ENCODE measurements around the gene TMEM220. TPM values are rescaled to one million over a fixed set of nuclear protein-coding genes. Genes with fewer than 3 reads are reported as not detected.

The TMEM220 gene
- total RNA-seq, 1 donor, result 3.3 TPM

DNA sequence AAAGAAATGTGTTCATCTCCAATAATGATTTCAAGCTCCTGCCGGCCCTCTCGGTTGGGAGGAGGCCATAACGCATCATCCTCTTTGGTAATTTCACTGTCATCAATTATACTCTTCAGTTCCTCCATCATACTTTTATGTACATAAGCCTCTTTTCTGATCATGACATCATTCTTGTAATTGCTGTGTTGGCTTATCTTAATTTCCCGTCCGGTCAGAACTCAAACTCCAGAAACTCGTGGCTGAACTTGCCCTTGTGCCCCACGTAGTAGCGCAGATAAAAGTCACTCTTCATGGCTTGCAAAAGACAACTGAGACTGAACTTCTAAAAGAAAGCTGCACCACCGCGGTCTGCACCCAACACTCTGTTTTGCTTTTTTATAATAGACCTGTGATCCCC, 13.6 kb downstream of the TMEM220 start:
- Histone ChIP-seq H3K4me2 (ENCODE audit: insufficient read depth, low read length) (no peak overlapping the region), H3K27ac (ENCODE audit: low read depth, low read length) (no peak overlapping the region), H3K4me1 (ENCODE audit: insufficient read depth, low read length) (no peaks in the 10 kb centered on the region), H3K27me3 (ENCODE audit: insufficient read depth, low read length) (no peaks in the 10 kb centered on the region), H4K20me1 (ENCODE audit: insufficient read depth, low read length) (no peaks in the 10 kb centered on the region), H2AFZ (ENCODE audit: low read length) (no peak overlapping the region), H3K79me2 (ENCODE audit: insufficient read depth, low read length) (no peaks in the 10 kb centered on the region), H3K9me3 (ENCODE audit: low read depth, low read length) (no peaks in the 10 kb centered on the region), H3K36me3 (ENCODE audit: insufficient read depth, low read length) (peaks cover 15% of the 10 kb centered on the region), H3K4me3 (ENCODE audit: insufficient read depth, low read length) (no peak overlapping the region)
- TF ChIP-seq, protein P1, sequence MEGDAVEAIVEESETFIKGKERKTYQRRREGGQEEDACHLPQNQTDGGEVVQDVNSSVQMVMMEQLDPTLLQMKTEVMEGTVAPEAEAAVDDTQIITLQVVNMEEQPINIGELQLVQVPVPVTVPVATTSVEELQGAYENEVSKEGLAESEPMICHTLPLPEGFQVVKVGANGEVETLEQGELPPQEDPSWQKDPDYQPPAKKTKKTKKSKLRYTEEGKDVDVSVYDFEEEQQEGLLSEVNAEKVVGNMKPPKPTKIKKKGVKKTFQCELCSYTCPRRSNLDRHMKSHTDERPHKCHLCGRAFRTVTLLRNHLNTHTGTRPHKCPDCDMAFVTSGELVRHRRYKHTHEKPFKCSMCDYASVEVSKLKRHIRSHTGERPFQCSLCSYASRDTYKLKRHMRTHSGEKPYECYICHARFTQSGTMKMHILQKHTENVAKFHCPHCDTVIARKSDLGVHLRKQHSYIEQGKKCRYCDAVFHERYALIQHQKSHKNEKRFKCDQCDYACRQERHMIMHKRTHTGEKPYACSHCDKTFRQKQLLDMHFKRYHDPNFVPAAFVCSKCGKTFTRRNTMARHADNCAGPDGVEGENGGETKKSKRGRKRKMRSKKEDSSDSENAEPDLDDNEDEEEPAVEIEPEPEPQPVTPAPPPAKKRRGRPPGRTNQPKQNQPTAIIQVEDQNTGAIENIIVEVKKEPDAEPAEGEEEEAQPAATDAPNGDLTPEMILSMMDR (IDR thresholded peaks at IDR 0.05; ENCODE audit: extremely low read depth, low read depth, low read length), result no peak
- DNase-seq (ENCODE audit: insufficient read length, low spot score, missing footprints), result no peak

DNA sequence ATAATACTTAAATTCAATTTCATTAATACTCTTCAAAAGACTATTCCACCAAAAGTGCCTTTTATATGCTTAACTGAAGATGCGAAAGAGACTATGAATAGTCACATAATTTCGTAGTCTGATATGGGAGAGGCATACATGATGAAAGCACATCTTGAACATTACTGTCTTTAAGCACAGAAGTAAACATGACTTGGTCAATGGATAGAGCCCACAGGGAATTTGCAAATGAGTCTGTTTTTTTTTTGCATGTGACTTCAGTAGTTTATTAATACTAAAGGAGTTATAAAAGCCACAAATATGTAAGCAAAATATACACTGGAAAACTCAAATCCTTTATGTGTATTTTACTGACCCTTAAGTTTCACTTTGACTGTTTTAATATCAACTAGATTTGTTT, 16.5 kb downstream of the TMEM220 start:
- TF ChIP-seq, protein P1 (IDR thresholded peaks at IDR 0.05; ENCODE audit: extremely low read depth, low read depth, low read length), result no peak
- Histone ChIP-seq H3K79me2 (ENCODE audit: insufficient read depth, low read length) (no peaks in the 10 kb centered on the region), H4K20me1 (ENCODE audit: insufficient read depth, low read length) (no peaks in the 10 kb centered on the region), H3K4me1 (ENCODE audit: insufficient read depth, low read length) (no peaks in the 10 kb centered on the region), H3K36me3 (ENCODE audit: insufficient read depth, low read length) (peaks cover 34% of the 10 kb centered on the region), H3K27me3 (ENCODE audit: insufficient read depth, low read length) (no peaks in the 10 kb centered on the region), H3K9me3 (ENCODE audit: low read depth, low read length) (no peaks in the 10 kb centered on the region), H3K4me2 (ENCODE audit: insufficient read depth, low read length) (no peak overlapping the region), H2AFZ (ENCODE audit: low read length) (no peak overlapping the region), H3K4me3 (ENCODE audit: insufficient read depth, low read length) (no peak overlapping the region), H3K27ac (ENCODE audit: low read depth, low read length) (no peak overlapping the region)
- no peak for DNase-seq (ENCODE audit: insufficient read length, low spot score, missing footprints)

DNA sequence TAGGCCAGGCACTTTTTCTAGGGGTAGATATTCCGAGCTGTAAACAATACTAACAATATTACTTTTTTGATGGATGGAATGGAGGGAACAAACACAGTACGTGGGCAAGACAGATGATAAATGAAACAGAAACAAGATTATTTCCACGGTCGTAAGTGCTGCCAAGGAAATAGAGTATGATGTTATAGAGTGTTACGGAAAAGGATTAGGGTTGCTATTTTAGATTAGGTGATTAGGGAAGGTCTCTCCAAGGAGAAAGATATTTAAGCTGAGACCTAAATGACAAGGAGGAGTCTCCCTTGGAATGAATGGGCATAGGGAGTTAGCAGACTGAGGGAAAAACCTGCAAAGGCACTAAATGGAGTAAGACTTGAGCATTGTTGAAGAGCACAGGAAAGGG, 24.1 kb downstream of the TMEM220 start:
- Histone ChIP-seq H3K27me3 (ENCODE audit: insufficient read depth, low read length) (no peaks in the 10 kb centered on the region), H3K9me3 (ENCODE audit: low read depth, low read length) (no peaks in the 10 kb centered on the region), H3K27ac (ENCODE audit: low read depth, low read length) (no peak overlapping the region), H2AFZ (ENCODE audit: low read length) (no peak overlapping the region), H3K4me1 (ENCODE audit: insufficient read depth, low read length) (peaks cover 7% of the 10 kb centered on the region), H4K20me1 (ENCODE audit: insufficient read depth, low read length) (no peaks in the 10 kb centered on the region), H3K36me3 (ENCODE audit: insufficient read depth, low read length) (peaks cover 44% of the 10 kb centered on the region), H3K4me3 (ENCODE audit: insufficient read depth, low read length) (no peak overlapping the region), H3K79me2 (ENCODE audit: insufficient read depth, low read length) (peaks cover 12% of the 10 kb centered on the region), H3K4me2 (ENCODE audit: insufficient read depth, low read length) (no peak overlapping the region)
- TF ChIP-seq, protein P1 (IDR thresholded peaks at IDR 0.05; ENCODE audit: extremely low read depth, low read depth, low read length), result no peak
- DNase-seq (ENCODE audit: insufficient read length, low spot score, missing footprints), result no peak

DNA sequence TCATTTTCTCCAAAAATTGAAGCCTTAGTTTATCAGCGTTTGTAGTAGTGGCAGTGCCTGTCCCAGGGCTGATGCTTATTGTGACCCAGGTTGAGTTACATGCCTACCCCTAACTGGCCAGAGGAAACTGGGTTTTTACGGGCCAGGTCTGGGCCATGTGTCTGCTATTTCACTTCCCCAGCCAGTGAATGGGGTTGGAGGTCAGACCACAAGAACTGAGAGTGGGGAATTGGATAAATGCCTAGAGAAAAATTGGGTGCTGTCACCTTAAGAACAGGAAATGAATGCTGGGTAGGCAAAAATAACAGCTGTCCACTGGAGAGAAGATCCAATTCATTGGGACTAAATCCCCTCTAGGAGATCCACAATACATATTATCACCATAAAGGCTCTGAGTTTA, 27.2 kb downstream of the TMEM220 start:
- Histone ChIP-seq H3K79me2 (ENCODE audit: insufficient read depth, low read length) (peaks cover 32% of the 10 kb centered on the region), H3K9me3 (ENCODE audit: low read depth, low read length) (no peaks in the 10 kb centered on the region), H3K4me3 (ENCODE audit: insufficient read depth, low read length) (no peak overlapping the region), H3K4me2 (ENCODE audit: insufficient read depth, low read length) (peak overlapping the region; percentile 3), H3K36me3 (ENCODE audit: insufficient read depth, low read length) (peaks cover 24% of the 10 kb centered on the region), H3K4me1 (ENCODE audit: insufficient read depth, low read length) (peaks cover 14% of the 10 kb centered on the region), H2AFZ (ENCODE audit: low read length) (no peak overlapping the region), H3K27me3 (ENCODE audit: insufficient read depth, low read length) (no peaks in the 10 kb centered on the region), H4K20me1 (ENCODE audit: insufficient read depth, low read length) (no peaks in the 10 kb centered on the region), H3K27ac (ENCODE audit: low read depth, low read length) (no peak overlapping the region)
- TF ChIP-seq, protein P1 (IDR thresholded peaks at IDR 0.05; ENCODE audit: extremely low read depth, low read depth, low read length), result no peak
- DNase-seq (ENCODE audit: insufficient read length, low spot score, missing footprints), result no peak
